K562 (cell line): ENCODE measurements around the gene CSE1L. TPM values are rescaled to one million over a fixed set of nuclear protein-coding genes. Genes with fewer than 3 reads are reported as not detected.

Experiments
- FOXA1 ChIP-seq: fragments of 450-650 bp; IDR thresholded peaks from 2 replicates; pipeline ENCODE4 v1.6.1; 2016; ENCODE audit warnings: mild to moderate bottlenecking, borderline replicate concordance
- GABPB2 ChIP-seq: fragments of 250-450 bp; sonication (Bioruptor Pico); conservative IDR thresholded peaks from 2 replicates; pipeline ENCODE4 v1.5.1; 2021; ENCODE audit warnings: mild to moderate bottlenecking
- HIVEP1 ChIP-seq: fragments of 250-450 bp; sonication (Bioruptor Pico); IDR thresholded peaks from 2 replicates; pipeline ENCODE4 v1.4.0; 2020; ENCODE audit warnings: mild to moderate bottlenecking
- ID3 ChIP-seq, 2 experiments: fragments of 250-450 bp in 1 of 2; fragments of 450-650 bp in 1 of 2; sonication (Bioruptor Pico) in 1 of 2; IDR thresholded peaks; 2 replicates each; pipeline versions ENCODE4 v1.6.1 to v1.8.0; 2016 to 2021; ENCODE audit warnings: mild to moderate bottlenecking in 2 of 2, moderate library complexity in 2 of 2, missing compliant biosample characterization in 1 of 2, missing genetic modification characterization in 1 of 2
- MCM5 ChIP-seq: fragments of 450-650 bp; IDR thresholded peaks from 2 replicates; pipeline ENCODE4 v1.6.1; 2016; ENCODE audit warnings: low read depth
- MYC ChIP-seq, 2 experiments: fragments of 250-450 bp in 1 of 2; sonication (Bioruptor Pico) in 1 of 2; IDR thresholded peaks; 2 replicates each; pipeline versions ENCODE4 v1.5.1 to v1.6.1; 2012 to 2021; ENCODE audit warnings: low read depth in 2 of 2, borderline replicate concordance in 1 of 2, improper control_type of control experiment in 1 of 2, low read length in 1 of 2, mild to moderate bottlenecking in 1 of 2, moderate library complexity in 1 of 2
- NCOR1 ChIP-seq: fragments of 450-650 bp; IDR thresholded peaks from 2 replicates; pipeline ENCODE4 v1.6.1; 2016; ENCODE audit warnings: mild to moderate bottlenecking, moderate library complexity
- NFXL1 ChIP-seq: fragments of 450-650 bp; formaldehyde crosslinking; IDR thresholded peaks from 2 replicates; pipeline ENCODE4 v1.4.0; 2021; ENCODE audit warnings: mild to moderate bottlenecking
- NKRF ChIP-seq: fragments of 450-650 bp; IDR thresholded peaks from 2 replicates; pipeline ENCODE4 v1.6.1; 2016; ENCODE audit warnings: borderline replicate concordance
- NR3C1 ChIP-seq: sonication (generic); formaldehyde crosslinking; IDR thresholded peaks from 2 replicates; pipeline ENCODE4 v1.8.1; 2022; ENCODE audit warnings: missing genetic modification reagents
- REST ChIP-seq, 2 experiments: fragments of 450-650 bp; formaldehyde crosslinking in 1 of 2; IDR thresholded peaks; 2 replicates each; pipeline versions ENCODE4 v1.4.0 to v1.6.1; 2014 to 2020; ENCODE audit warnings: mild to moderate bottlenecking in 2 of 2, borderline replicate concordance in 1 of 2, low read depth in 1 of 2
- SAP30 ChIP-seq: fragments of 200-600 bp; sonication (generic); IDR thresholded peaks from 2 replicates; pipeline ENCODE4 v1.6.1; 2012; ENCODE audit warnings: borderline replicate concordance, low read depth, mild to moderate bottlenecking, moderate library complexity, low read length, control low read depth, inconsistent platforms; ENCODE audit not compliant: insufficient read depth, poor library complexity, severe bottlenecking
- SMAD3 ChIP-seq: fragments of 450-650 bp; formaldehyde crosslinking; conservative IDR thresholded peaks from 2 replicates; pipeline ENCODE4 v1.4.0; 2020; ENCODE audit warnings: mild to moderate bottlenecking
- SNRNP70 ChIP-seq: fragments of 200-400 bp; formaldehyde crosslinking; optimal IDR thresholded peaks from 2 replicates; pipeline ENCODE3; 2017; ENCODE audit warnings: low read depth, low read length
- STAT5A ChIP-seq: IDR thresholded peaks from 2 replicates; pipeline ENCODE4 v1.6.1; 2012; ENCODE audit warnings: low read length, inconsistent platforms, borderline replicate concordance
- TCF3 ChIP-seq: sonication (generic); formaldehyde crosslinking; IDR thresholded peaks from 2 replicates; pipeline ENCODE4 v1.4.0; 2020; ENCODE audit warnings: mild to moderate bottlenecking, missing genetic modification reagents
- XRCC3 ChIP-seq: fragments of 450-650 bp; IDR thresholded peaks from 2 replicates; pipeline ENCODE4 v1.6.1; 2017; ENCODE audit warnings: mild to moderate bottlenecking, moderate library complexity
- ZNF12 ChIP-seq: sonication (generic); formaldehyde crosslinking; IDR thresholded peaks from 2 replicates; pipeline ENCODE4 v1.4.0; 2020; ENCODE audit warnings: mild to moderate bottlenecking, missing genetic modification reagents
- polyA plus RNA-seq, 8 experiments: library from polyadenylated mRNA; depleted of rRNA in 4 of 8; stranded (reverse) in 5 of 8; unstranded in 3 of 8; fragments of >200 nt; fragmentation: Nextera tagmentation in 2 of 8; fragmentation: Illumina TruSeq in 1 of 8; extraction: Ambion mirVana in 2 of 8; extraction: Trizol in 1 of 8; gene quantifications; 2 replicates each; pipeline versions ENCODE4 v1.2.1 to v1.2.3, GENCODE V29; 2011 to 2014; ENCODE audit warnings: inconsistent platforms in 1 of 8, missing spikeins in 1 of 8
- total RNA-seq, 7 experiments: library from RNA; depleted of rRNA in 6 of 7; stranded (reverse); fragments of >200 nt in 6 of 7; fragmentation: Illumina TruSeq in 2 of 7; extraction: Trizol in 2 of 7; gene quantifications; 2 replicates each; pipeline versions ENCODE4 v1.2.1 to v1.2.3, GENCODE V29; 2011 to 2021; ENCODE audit warnings: low replicate concordance in 1 of 7

CSE1L gene
- total and polyA plus RNA-seq, 9 of the 15 experiments (the other 6 are each of a cell fraction or from before 2014, with no cell fraction given), result 138 to 280 (median 209) TPM

GRCh38 chr20:49037962-49038387 is 8.1 kb upstream of the CSE1L start (continued):
- TF ChIP-seq SNRNP70 (no peak), REST (IDR thresholded peaks at IDR 0.05; ENCODE audit: borderline replicate concordance) (no peak), REST (CRISPR knock-in tag; IDR thresholded peaks at IDR 0.05; ENCODE audit: low read depth) (no peak), NCOR1 (peak; percentile 77), NKRF (no peak; the same call in 1 of the 2 replicates), GABPB2 (CRISPR knock-in tag) (no peak), MCM5 (no peak), NFXL1 (CRISPR knock-in tag) (no peak), STAT5A (peak; percentile 54; the same call in 1 of the 2 replicates), HIVEP1 (CRISPR knock-in tag) (no peak), XRCC3 (no peak), ID3 (CRISPR knock-in tag; IDR thresholded peaks at IDR 0.05) (no peak), ID3 (tag; IDR thresholded peaks at IDR 0.05) (peak; percentile 68; the same call in 1 of the 2 replicates), TCF3 (CRISPR knock-in tag) (peak; percentile 66), SAP30 (no peak), FOXA1 (no peak), SMAD3 (peak; percentile 39; the same call in 1 of the 2 replicates), MYC (IDR thresholded peaks at IDR 0.05; ENCODE audit: low read depth, low read length) (peak; percentile 72), MYC (CRISPR knock-in tag; IDR thresholded peaks at IDR 0.05; ENCODE audit: borderline replicate concordance, low read depth) (no peak), ZNF12 (CRISPR knock-in tag) (no peak), NR3C1 (no peak)
